ENCODE data around the gene KCNE5.
"Not testable (repeated sequence)": the region's sequence is repeated elsewhere in the genome, so short reads cannot be mapped to it uniquely, and the experiment has no call there.

Gene KCNE5

GRCh38 chrX:109624641-109625616, at the start of gene KCNE5:
TSS of gene KCNE5 (minus strand) at chrX:109625172. CDS start at chrX:109625020, 152 bp downstream.
- in situ Hi-C loops (cut with HindIII; ENCODE audit: low sequenced_read_pairs), result no loop called here

GRCh38 chrX:109672239-109672638, 47.3 kb upstream of the KCNE5 start:
- in situ Hi-C loops (cut with HindIII; ENCODE audit: low sequenced_read_pairs), result no loop called here

GRCh38 chrX:109671170-109671569, 46.2 kb upstream of the KCNE5 start:
- in situ Hi-C loops (cut with HindIII; ENCODE audit: low sequenced_read_pairs), result not testable (repeated sequence)

- in situ Hi-C loops (cut with HindIII; ENCODE audit: low sequenced_read_pairs), result no loop called here
Measured at GRCh38 chrX:109667986-109668385, 43.0 kb upstream of the KCNE5 start.

GRCh38 chrX:109660435-109661143, 35.6 kb upstream of the KCNE5 start:
- in situ Hi-C loops (cut with HindIII; ENCODE audit: low sequenced_read_pairs), result no loop called here

GRCh38 chrX:109658391-109658790, 33.4 kb upstream of the KCNE5 start:
- in situ Hi-C loops (cut with HindIII; ENCODE audit: low sequenced_read_pairs), result no loop called here

- in situ Hi-C loops (cut with HindIII; ENCODE audit: low sequenced_read_pairs), result not testable (repeated sequence)
Measured at GRCh38 chrX:109657364-109657763, 32.4 kb upstream of the KCNE5 start.

- in situ Hi-C loops (cut with HindIII; ENCODE audit: low sequenced_read_pairs), result no loop called here
Measured at GRCh38 chrX:109656774-109657173, 31.8 kb upstream of the KCNE5 start.

- in situ Hi-C loops (cut with HindIII; ENCODE audit: low sequenced_read_pairs), result no loop called here
Measured at GRCh38 chrX:109655502-109656201, 30.7 kb upstream of the KCNE5 start.

- in situ Hi-C loops (cut with HindIII; ENCODE audit: low sequenced_read_pairs), result no loop called here
Measured at GRCh38 chrX:109654516-109655109, 29.6 kb upstream of the KCNE5 start.

- in situ Hi-C loops (cut with HindIII; ENCODE audit: low sequenced_read_pairs), result not testable (repeated sequence)
Measured at GRCh38 chrX:109644671-109645070, 19.7 kb upstream of the KCNE5 start.

GRCh38 chrX:109643687-109644086, 18.7 kb upstream of the KCNE5 start:
- in situ Hi-C loops (cut with HindIII; ENCODE audit: low sequenced_read_pairs), result no loop called here

- in situ Hi-C loops (cut with HindIII; ENCODE audit: low sequenced_read_pairs), result no loop called here
Measured at GRCh38 chrX:109638158-109638557, 13.2 kb upstream of the KCNE5 start.

- in situ Hi-C loops (cut with HindIII; ENCODE audit: low sequenced_read_pairs), result not testable (repeated sequence)
Measured at GRCh38 chrX:109637477-109637876, 12.5 kb upstream of the KCNE5 start.

- in situ Hi-C loops (cut with HindIII; ENCODE audit: low sequenced_read_pairs), result no loop called here
Measured at GRCh38 chrX:109635146-109635545, 10.2 kb upstream of the KCNE5 start.

- in situ Hi-C loops (cut with HindIII; ENCODE audit: low sequenced_read_pairs), result no loop called here
Measured at GRCh38 chrX:109632906-109633504, 8.0 kb upstream of the KCNE5 start.

GRCh38 chrX:109629310-109629709, 4.3 kb upstream of the KCNE5 start:
- in situ Hi-C loops (cut with HindIII; ENCODE audit: low sequenced_read_pairs), result no loop called here

- in situ Hi-C loops (cut with HindIII; ENCODE audit: low sequenced_read_pairs), result no loop called here
Measured at GRCh38 chrX:109626637-109627036, 1.7 kb upstream of the KCNE5 start.

- in situ Hi-C loops (cut with HindIII; ENCODE audit: low sequenced_read_pairs), result no loop called here
Measured at GRCh38 chrX:109623997-109624396, 975 bp downstream of the KCNE5 start.

- in situ Hi-C loops (cut with HindIII; ENCODE audit: low sequenced_read_pairs), result no loop called here
Measured at GRCh38 chrX:109622270-109622669, 2.7 kb downstream of the KCNE5 start.
